Stimulated activated CD8-positive, alpha-beta memory T cell treated with anti-CD3 and anti-CD28 coated beads, Interleukin-2, amount 100 ng/mL, for 1 hour (primary cell): Measurements from ENCODE around the gene KEL.
"Not testable (repeated sequence)": the region's sequence is repeated elsewhere in the genome, so short reads cannot be mapped to it uniquely, and the experiment has no call there.

Experiments used
- DNase-seq, 2 donors: peaks; one replicate each; pipeline ENCODE4 v3.0.0-alpha.2; 2020; ENCODE audit warnings: low read depth in 2 of 2

KEL gene

GRCh38 chr7:142961973-142962926, at the start of gene KEL:
Gene KEL (minus strand): TSS chr7:142962363. CDS start chr7:142962206, 157 bp downstream.
- DNase-seq: no peak

GRCh38 chr7:143008007-143008901, 46.1 kb upstream of the KEL start:
- peak; percentile 62 to 63 for DNase-seq

- DNase-seq: no peak
These were observed 43.6 kb upstream of the KEL start for GRCh38 chr7:143005632-143006260.

- DNase-seq: peak in 1 of 2 donors; percentile 4
These were observed 41.4 kb upstream of the KEL start for GRCh38 chr7:143003393-143004051.

GRCh38 chr7:143002898-143003297, 40.7 kb upstream of the KEL start:
- DNase-seq: no peak

GRCh38 chr7:143002106-143002505, 39.9 kb upstream of the KEL start:
- no peak for DNase-seq

- no peak for DNase-seq
These were observed 38.5 kb upstream of the KEL start for GRCh38 chr7:143000648-143001047.

GRCh38 chr7:142999793-143000192, 37.6 kb upstream of the KEL start:
- DNase-seq: no peak

GRCh38 chr7:142998966-142999365, 36.8 kb upstream of the KEL start:
- DNase-seq: no peak

- no peak for DNase-seq
These were observed 35.4 kb upstream of the KEL start for GRCh38 chr7:142997456-142997989.

GRCh38 chr7:142992427-142992826, 30.3 kb upstream of the KEL start:
- DNase-seq: no peak

- DNase-seq: no peak
These were observed 22.1 kb upstream of the KEL start for GRCh38 chr7:142984297-142984696.

- no peak for DNase-seq
These were observed 21.7 kb upstream of the KEL start for GRCh38 chr7:142983825-142984224.

- DNase-seq: not testable (repeated sequence)
These were observed 16.2 kb upstream of the KEL start for GRCh38 chr7:142978402-142978801.

GRCh38 chr7:142974626-142975025, 12.5 kb upstream of the KEL start:
- no peak for DNase-seq

- DNase-seq: no peak
These were observed 7.0 kb upstream of the KEL start for GRCh38 chr7:142969183-142969582.

GRCh38 chr7:142968229-142968628, 6.1 kb upstream of the KEL start:
- DNase-seq: no peak

GRCh38 chr7:142964502-142965246, 2.5 kb upstream of the KEL start:
- DNase-seq: no peak

GRCh38 chr7:142963993-142964392, 1.8 kb upstream of the KEL start:
- DNase-seq: no peak

- no peak for DNase-seq
These were observed 828 bp upstream of the KEL start for GRCh38 chr7:142962991-142963390.
